ENCODE results near the gene AGBL1.

DNA sequence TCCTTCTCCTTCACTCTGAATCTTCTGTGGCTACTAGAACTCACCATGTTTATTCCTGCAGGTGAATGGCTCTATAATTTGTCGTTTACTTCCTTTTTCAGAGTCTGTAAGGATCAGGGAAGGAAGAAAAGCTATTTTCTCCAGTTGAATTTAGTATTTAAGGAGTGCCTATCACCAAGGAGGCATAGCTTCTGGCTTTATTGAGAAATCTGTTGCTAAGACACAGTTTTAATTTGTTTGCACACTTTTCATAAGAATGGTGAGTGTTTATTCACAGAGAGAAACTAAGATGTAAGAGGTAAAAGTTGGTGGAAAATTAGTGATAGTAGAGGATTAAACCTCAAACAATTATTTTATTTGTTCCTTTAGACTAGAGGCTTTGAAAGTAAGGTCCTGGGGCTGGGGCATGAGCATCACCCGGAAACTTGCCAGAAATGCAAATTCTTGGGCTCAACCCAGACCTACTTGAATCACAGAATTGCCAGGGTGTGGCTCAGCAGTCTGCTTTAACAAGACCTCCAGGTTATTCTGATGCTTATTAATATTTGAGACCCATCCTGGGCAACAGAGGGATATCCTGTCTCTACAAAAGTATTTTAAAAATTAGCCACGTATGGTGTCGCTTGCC, 461.3 kb downstream of the AGBL1 start:
- TF ChIP-seq CTCF (IDR thresholded peaks at IDR 0.05; ENCODE audit: extremely low read depth in 1 of 2, insufficient read depth in 1 of 2, low read depth in 1 of 2, low read length in 2 of 2) (no peak), EZH2 (IDR thresholded peaks at IDR 0.05; ENCODE audit: borderline replicate concordance, low read depth, low read length, severe bottlenecking) (no peak), POLR2A (IDR thresholded peaks at IDR 0.05; ENCODE audit: low read depth, low read length) (no peak), GATA2 (IDR thresholded peaks at IDR 0.05; ENCODE audit: insufficient read depth, insufficient read length, low read depth, low read length) (no peak), MAX (IDR thresholded peaks at IDR 0.05; ENCODE audit: insufficient read depth, insufficient read length) (no peak), POLR2AphosphoS5 (IDR thresholded peaks at IDR 0.05; ENCODE audit: insufficient read depth, low read depth, low read length) (no peak), JUN (IDR thresholded peaks at IDR 0.05; ENCODE audit: borderline replicate concordance, insufficient read depth, insufficient read length, low read depth) (no peak), MYC (IDR thresholded peaks at IDR 0.05; ENCODE audit: low read depth, low read length) (no peak)

All from endothelial cell of umbilical vein (primary cell).